Epithelial cell of proximal tubule (primary cell): ENCODE results near the gene SPINK1. TPM values are rescaled to one million over a fixed set of nuclear protein-coding genes. Genes with fewer than 3 reads are reported as not detected.

Source experiments
- DNase-seq: peaks from one replicate; pipeline ENCODE4 v3.0.0-alpha.2; 2011; ENCODE audit warnings: low read depth
- H3K4me3 ChIP-seq: 2 replicates; pipeline ENCODE4 v1.5.1; 2011; ENCODE audit warnings: low read depth, mild to moderate bottlenecking, low read length
- total RNA-seq: library from RNA; depleted of rRNA; stranded (reverse); fragments of >200 nt; gene quantifications from 2 replicates; pipeline ENCODE4 v1.2.3, GENCODE V29; 2015
- TF ChIP-seq, protein P1 (sequence below): conservative IDR thresholded peaks from 2 replicates; pipeline ENCODE4 v1.5.1; 2012; ENCODE audit warnings: low read depth, mild to moderate bottlenecking, low read length

The SPINK1 gene
- total RNA-seq, 1 donor from 2014 or later = 0.29 TPM

- H3K4me3 ChIP-seq = no peak overlapping the region
Measured at GRCh38 chr5:147780924-147781573, 50.4 kb downstream of the SPINK1 start.

GRCh38 chr5:147779694-147780093, 51.8 kb downstream of the SPINK1 start:
- DNase-seq = no peak
- no peak overlapping the region for H3K4me3 ChIP-seq
- TF ChIP-seq, protein P1, sequence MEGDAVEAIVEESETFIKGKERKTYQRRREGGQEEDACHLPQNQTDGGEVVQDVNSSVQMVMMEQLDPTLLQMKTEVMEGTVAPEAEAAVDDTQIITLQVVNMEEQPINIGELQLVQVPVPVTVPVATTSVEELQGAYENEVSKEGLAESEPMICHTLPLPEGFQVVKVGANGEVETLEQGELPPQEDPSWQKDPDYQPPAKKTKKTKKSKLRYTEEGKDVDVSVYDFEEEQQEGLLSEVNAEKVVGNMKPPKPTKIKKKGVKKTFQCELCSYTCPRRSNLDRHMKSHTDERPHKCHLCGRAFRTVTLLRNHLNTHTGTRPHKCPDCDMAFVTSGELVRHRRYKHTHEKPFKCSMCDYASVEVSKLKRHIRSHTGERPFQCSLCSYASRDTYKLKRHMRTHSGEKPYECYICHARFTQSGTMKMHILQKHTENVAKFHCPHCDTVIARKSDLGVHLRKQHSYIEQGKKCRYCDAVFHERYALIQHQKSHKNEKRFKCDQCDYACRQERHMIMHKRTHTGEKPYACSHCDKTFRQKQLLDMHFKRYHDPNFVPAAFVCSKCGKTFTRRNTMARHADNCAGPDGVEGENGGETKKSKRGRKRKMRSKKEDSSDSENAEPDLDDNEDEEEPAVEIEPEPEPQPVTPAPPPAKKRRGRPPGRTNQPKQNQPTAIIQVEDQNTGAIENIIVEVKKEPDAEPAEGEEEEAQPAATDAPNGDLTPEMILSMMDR = no peak

More at GRCh38 chr5:147780924-147781573, 50.4 kb downstream of the SPINK1 start:
- DNase-seq = no peak
- TF ChIP-seq, protein P1 = no peak

DNA sequence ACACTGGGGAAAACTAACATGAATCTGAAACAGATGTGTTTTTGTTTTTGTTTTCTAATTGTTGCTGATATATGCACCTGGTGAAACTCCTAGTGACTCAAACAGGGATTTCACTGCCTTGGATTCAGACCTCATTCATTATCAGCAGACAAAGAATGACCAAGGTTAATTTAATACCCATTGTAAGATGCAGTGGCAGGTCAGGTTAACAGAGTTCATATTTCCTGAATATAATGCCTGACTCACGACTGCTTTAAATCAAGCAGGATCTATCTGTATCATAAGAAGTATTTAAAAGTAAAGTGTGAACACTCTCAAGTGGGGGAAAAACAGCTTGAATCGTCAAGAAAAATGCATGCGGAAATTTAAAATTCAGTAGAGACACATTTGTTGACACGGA, 54.5 kb downstream of the SPINK1 start:
- DNase-seq = no peak
- TF ChIP-seq, protein P1 = no peak
- no peak overlapping the region for H3K4me3 ChIP-seq

Other genes with a start within 250 kb of the SPINK1 start
- gene JAKMIP2, start 48.9 kb downstream of the SPINK1 start, total RNA-seq = 0.14 and 0.17 TPM in 2 replicates
- gene SCGB3A2, start 47.0 kb upstream of the SPINK1 start, total RNA-seq = not detected in 2 replicates
- not detected in 2 replicates for gene C5orf46, start 74.9 kb upstream of the SPINK1 start, total RNA-seq
- not detected in 2 replicates for gene SPINK5, start 232.3 kb upstream of the SPINK1 start, total RNA-seq